Fibroblast of skin of scalp (primary cell): ENCODE data around the gene PTPRU.

Source experiments
- DNase-seq: peaks from one replicate; pipeline ENCODE4 v3.0.0-alpha.2; 2013

PTPRU gene

DNA sequence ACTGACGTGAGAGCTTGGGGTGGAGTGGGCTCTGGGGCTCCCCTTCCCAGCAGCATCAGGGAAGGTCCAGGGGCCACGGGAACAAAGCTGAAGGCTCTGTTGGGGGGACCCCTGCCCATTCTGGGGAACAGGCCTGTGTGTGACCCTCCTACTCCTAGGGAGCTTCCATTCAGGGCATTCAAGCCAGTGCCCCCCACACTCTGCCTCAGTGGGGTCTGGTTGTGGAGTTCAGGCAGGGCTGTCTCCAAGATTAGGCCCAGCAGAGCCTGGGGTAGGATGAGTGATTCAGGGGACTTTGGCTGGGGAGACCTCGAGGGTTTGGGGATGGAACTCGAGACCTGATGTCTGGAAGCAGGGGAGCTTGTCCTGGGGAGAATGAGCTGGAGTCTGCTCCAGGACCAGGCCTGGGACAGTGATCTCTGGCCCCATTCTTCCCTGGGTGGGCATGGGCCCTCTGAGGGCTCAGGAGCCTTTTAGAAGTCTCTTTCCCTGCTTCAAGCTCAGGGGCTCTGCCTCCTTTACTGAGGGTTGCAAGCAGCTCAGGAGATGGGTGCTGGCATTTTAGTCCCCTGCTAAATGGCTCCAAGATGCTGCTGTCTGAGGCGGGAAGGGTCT lies 81.7 kb downstream of the PTPRU start:
- DNase-seq, result no peak

GRCh38 chr1:29318724-29319123 lies 82.4 kb downstream of the PTPRU start:
- DNase-seq, result no peak

DNA sequence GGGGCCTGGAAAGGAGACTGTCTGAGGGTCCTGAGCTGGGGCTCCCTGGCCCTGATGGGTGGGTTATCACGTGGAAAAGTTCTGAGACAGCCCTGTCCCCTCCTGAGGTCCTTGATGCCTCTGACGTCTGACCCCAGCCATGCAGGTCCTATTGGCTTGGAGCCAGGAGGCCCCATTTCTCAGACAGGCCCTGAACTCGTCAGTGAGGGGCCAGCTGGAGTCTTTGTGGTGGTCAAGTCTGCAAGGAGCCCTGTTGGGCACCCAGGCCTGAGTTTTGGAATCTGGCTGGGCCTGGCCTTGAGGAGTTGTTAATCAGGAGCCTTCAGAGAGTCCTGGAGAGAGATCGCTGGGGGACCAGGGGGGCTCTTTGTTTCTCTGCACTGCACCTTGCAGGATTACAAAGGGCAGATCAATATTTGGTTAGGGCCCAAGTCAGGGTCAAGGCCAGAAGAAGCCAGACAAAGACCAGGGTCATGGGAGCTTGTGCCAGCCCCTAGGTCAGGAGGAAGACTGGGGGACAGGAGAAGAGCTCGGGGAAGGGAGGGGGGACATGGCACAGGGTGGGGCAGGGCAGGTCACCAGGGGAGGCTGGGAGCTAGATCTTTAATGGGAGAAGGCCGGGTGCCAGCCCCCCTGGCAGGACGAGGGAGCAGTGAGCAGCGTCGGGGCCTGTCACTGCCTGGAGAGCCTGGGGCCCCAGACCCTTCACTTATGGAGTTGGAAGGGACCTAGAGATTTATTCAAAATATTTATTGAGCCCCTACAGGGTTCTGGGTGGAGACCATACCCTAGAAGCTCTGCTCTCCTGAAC lies 83.2 kb downstream of the PTPRU start:
- no peak for DNase-seq

DNA sequence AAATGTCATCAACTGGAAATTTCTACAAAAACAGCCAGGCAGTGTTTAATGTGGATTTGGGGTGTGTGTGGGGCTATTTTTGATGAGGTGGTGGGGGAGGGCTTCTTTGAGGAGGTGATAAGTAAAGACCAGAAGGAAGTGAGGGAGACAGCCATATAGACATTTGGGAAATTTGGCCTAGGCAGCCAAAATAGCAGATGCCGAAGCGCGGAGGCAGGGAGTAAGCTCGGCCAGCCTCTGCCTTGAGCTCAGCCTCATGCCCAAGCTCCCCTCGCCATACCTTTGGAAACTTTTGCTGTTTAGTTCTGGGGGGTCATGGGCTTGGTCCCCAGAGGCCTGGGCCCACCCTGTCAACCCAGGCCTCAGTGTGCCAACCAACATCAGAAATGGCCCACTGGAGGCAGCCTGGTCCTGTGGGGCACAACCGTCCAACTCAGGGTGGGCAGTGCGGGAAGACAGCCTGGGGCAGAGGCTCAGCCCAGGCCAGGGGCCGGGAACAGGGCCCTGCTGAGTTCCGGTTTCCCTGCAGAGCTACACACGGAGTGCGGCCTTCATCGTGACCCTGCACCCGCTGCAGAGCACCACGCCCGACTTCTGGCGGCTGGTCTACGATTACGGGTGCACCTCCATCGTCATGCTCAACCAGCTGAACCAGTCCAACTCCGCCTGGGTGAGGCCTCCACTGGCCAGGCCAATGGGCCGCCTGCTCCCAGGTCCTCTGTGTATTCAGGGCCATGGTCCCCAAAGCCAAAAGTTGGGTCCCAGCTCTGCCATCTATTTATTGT lies 84.0 kb downstream of the PTPRU start:
- no peak for DNase-seq

- DNase-seq, result no peak
Observed at GRCh38 chr1:29321176-29321575, 84.9 kb downstream of the PTPRU start.

DNA sequence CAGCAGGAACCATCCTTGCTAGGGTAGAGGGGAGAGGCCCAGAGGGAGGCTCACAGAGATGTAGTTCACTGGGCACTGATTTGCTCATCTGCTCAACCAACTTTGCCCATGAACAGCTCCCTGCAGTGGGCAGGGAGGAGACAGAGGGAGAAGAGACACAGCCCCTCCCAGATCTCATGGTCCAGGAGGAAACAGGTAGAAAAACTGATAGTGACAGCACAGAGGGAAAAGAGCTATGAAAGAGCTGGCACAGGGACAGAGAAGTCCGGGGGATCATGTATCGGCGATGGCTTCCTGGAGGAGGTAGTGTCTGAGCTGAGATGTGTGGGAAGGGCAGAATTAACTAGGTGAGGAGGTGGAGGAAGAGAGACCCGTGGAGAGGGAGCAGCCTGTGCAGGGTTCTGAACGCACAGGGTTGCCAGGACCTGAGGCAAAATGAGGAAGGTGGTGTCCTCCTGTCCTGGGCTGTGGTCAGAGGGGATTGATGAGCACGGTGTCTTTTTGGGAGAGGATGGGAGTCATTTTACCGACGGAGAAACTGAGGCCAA lies 85.9 kb downstream of the PTPRU start:
- DNase-seq, result no peak

DNA sequence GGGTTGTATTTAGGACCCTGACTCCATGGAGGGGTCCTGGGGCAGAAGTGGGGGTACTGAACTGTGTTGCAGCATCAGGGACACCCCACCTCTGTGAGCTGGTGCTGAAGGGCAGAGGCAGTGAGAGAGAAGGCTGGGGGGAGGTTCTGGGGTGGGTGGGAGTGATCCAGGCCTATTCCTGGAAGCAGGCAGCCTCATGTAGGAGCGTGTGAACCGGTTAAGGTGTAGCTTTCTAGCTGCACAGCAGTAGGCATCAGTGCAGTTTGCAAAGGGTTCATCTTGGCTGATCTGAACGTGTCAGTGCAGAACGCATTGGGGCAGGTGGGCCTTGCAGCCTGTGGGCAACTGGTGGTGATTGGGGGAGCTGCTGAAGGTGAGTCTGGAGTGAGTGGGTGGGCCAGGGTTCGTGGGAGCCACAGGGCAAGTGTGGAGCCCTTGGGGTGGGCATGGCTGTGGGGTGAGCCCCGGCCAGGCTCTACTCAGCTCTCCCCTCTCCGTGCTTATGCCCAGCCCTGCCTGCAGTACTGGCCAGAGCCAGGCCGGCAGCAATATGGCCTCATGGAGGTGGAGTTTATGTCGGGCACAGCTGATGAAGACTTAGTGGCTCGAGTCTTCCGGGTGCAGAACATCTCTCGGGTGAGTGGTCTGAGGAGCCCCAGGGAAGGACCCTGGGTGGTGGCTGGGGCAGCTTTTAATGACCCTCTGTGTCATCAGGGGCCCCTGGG lies 86.7 kb downstream of the PTPRU start:
- DNase-seq, result no peak

- DNase-seq, result no peak
Observed at GRCh38 chr1:29323636-29324035, 87.3 kb downstream of the PTPRU start.

DNA sequence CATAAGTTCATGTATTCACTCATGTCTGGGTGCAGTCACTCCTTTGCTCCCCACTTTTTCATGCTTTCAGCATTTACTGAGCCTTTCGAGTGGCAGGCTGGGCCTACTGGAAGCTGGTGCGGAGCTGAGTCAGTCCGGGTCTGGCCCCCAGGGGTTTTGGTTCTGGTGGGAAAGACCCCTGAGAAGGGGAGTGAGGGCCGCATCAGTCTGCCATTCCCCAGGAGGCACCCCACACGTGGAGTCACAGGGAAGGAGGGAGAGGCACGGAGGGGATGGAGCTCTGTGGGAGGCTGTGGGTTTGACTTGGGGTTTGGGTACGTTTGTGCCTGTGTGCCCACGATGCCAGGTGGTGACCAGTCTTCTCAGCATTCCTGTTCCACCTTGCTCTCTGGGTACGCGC lies 87.9 kb downstream of the PTPRU start:
- no peak for DNase-seq

DNA sequence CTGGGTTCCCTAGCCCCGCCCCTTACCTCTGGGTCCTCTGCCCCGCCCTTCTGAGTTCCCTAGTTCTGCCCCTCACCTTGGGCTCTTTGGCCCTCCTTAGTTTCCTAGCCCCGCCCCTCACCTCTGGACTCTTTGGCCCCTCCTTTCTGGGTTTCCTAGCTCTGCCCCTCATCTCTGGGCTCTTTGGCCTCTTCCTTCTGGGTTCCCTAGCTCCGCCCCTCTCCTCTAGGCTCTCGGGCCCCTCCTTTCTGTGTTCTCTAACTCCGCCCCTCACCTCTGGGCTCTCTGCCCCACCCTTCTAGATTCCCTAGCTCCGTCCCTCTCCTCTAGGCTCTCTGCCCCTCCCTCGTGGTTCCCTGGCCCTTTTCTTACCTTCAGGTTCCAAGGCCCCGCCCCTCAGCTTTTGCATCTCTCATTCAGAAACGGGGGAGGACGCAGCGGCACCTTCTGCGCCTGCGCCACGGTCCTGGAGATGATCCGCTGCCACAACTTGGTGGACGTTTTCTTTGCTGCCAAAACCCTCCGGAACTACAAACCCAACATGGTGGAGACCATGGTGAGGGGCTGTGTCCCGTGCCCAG lies 88.5 kb downstream of the PTPRU start:
- no peak for DNase-seq

DNA sequence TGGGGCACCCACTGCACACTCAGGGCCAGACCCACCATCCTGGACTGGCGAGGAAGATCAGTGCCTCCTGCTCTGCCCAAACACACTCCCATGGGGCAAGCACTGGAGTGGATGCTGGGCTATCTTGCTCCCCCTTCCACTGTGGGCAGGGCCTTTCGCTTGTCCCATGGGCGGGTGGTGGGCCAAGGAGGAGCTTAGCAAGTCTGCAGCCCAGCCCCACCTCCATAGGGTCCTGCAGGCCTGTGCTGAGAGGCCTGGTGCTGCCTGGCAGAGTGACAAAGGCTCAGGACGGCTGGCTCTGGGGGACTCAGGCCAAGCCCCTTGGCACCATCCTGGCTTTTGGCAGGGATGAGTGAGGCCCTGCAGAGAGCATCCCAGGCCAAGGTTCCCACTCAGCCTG lies 89.4 kb downstream of the PTPRU start:
- no peak for DNase-seq

- no peak for DNase-seq
Observed at GRCh38 chr1:29326123-29326522, 89.8 kb downstream of the PTPRU start.

- DNase-seq, result no peak
Observed at GRCh38 chr1:29327223-29327935, 91.1 kb downstream of the PTPRU start.

DNA sequence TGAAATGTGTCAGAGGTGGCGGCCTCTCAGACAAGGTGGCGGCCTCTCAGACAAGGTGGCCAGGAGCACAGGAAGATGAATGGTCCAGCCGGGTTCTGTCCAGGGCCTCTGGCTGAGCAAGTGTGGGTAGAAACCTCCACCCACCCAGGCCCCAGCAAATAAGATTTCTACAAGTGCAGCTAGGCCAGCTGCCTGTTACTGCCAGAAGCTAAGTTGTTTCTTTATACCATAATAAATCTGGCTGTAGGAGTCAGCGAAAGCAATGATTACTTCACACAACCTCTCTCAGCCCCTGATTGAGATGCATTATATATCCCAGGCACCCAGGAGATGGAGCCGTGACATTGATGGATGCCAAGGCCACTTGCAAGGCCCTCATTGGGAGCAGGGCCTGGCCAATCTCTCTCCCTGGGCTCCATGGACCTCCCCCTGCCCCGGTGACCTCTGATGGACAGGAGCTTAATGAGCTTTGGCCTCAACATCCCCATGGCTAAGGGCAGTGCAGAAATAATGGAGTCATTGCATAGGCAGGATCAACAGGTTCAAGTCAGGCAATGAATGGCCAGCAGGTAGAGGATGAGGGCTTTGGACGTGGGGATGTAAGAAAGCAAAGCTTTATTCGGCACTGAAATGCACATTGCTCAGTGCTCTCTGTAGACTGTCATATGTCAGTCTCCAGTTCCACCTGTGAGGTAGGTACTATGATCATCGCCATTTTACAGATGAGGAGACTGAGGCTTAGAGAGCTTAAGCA lies 92.9 kb downstream of the PTPRU start:
- no peak for DNase-seq

GRCh38 chr1:29330089-29330488 lies 93.8 kb downstream of the PTPRU start:
- DNase-seq, result no peak

GRCh38 chr1:29330856-29331255 lies 94.5 kb downstream of the PTPRU start:
- no peak for DNase-seq

DNA sequence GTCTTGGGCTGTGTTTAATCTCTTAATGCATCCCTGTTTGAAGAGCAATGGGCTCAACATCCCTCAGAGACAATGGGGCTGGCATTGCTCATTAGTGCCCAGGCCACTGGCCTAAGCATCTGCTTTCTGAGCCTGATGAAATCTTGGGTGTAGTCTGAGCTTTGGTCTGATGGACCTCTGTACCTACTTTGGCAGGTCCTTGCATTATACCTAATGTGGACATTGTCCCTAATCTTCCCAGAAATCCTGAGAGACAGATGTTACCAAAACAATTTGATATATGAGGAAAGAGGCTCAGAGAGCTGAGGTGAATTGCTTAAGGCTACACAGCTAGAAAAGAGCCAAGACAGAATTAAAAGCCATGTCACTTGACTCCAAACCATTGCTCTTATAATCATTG lies 95.0 kb downstream of the PTPRU start:
- DNase-seq, result no peak

DNA sequence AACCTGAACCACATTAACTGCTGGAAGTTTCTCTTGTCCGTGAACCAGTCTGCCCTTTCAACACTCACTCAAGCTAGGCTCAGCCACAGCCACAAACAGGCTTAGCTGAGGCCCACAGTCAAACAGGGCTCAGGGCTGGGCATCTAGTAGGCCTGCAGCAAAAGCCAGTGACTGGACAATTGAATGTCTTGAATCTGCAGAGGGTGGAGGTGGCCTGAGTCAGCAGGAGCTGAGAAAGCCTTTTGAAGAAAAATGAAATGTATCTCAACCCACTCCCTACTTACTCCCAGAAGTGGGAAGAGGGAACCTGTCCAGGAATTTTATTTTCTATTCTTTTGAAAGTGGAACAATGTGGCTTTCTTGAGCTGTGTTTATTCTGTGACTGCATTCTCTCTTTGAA lies 95.4 kb downstream of the PTPRU start:
- DNase-seq, result no peak

- DNase-seq, result peak; percentile 23
Observed at GRCh38 chr1:29332204-29332603, 95.9 kb downstream of the PTPRU start.

DNA sequence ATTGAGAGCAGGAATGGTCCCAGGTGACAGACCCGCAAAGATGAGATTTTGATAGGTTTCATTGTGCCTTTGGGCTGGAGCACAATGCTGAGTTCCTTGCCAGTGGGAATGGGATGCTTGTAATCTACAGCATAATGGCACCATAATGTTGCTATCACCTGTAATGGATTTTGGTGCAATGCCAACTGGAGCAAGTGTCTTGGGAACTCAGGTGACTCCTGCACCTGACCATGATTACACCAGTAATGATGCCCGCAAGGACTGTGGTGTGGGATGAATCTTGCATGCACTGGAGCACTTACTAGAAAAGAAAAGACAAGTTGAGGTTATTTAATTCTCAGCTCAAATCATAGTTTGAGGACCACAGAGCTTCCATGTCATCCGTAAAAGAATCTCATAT lies 96.7 kb downstream of the PTPRU start:
- DNase-seq, result no peak

GRCh38 chr1:29335573-29335972 lies 99.3 kb downstream of the PTPRU start:
- DNase-seq, result no peak
